ENCODE results near the gene PHF21B.

PHF21B gene

GRCh38 chr22:44891791-44892190 is 118.0 kb downstream of the PHF21B start:
- TF ChIP-seq CTCF (IDR thresholded peaks at IDR 0.05; ENCODE audit: control insufficient read depth, insufficient read depth, low read depth, low read length, missing control alignments): no peak

DNA sequence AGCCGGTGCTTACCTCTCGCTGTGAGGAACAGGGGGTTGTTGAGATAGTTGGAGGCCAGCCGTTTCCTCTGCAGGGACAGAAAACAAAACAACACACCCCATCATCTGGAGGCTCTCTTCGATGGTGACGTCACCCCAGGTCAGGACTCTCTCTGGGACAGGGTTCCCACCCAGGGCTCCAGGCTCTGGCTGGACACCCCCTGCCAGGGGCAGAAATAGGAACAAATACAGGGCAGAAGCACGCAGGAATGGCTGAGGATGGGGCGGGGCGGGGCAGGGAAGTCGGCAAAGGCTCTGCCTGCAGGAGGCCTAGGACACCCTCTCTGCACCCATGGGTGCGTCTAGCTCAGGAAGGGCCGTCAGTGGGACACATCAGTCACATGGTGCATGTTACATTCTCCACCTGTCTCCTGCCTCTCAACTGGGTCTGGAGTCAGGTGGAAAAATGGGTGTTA is 118.5 kb downstream of the PHF21B start:
- H3K4me3 ChIP-seq (ENCODE audit: control insufficient read depth, low read depth, low read length): no peak overlapping the region
- no peak for DNase-seq (ENCODE audit: low read depth)
- TF ChIP-seq CTCF (IDR thresholded peaks at IDR 0.05; ENCODE audit: control insufficient read depth, insufficient read depth, low read depth, low read length, missing control alignments): no peak

More at GRCh38 chr22:44891791-44892190, 118.0 kb downstream of the PHF21B start:
- no peak for DNase-seq (ENCODE audit: low read depth)
- no peak overlapping the region for H3K4me3 ChIP-seq (ENCODE audit: control insufficient read depth, low read depth, low read length)

DNA sequence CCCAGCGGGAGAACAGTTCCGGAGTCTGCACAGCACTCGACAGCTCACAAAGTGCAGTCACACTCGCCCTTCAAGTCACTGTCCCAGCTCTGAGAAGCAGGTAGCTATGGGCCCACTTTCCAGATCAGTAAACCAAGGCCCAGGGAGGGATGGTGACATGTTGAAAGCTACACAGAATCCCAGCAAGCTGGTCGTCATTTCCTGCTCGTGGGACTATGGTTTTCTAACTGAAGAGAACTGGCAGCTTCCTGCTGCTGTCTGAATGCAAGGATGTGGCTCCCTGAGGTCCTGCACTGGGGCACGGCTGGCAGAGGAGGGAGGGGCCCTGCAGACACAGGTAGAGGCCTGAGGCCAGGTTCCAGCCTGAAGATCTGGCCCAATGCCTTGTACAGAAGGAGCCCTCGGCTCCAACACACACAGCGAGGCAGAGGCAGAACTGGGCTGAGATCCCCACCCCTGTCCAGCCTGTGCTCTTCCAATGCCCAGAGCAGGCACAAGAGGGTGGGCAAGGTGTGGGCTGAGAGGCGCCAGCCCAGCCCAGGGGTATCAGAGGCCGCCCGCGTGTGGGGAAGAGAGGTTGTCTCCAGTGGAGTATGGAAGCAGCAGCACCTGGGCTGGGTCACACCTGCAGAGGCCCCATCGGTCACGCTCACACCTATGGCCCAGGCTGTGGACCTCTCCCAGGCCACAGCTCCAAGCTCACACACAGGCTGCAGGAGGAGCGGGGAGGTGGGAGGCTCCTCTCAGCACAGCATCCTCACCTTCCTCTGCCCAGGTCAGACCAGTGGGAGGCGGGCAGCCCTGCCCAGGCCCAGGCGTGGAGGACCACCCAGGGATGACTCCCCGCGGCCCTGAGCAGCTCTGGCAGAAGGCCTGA is 119.2 kb downstream of the PHF21B start:
- no peak for DNase-seq (ENCODE audit: low read depth)
- no peak for TF ChIP-seq CTCF (IDR thresholded peaks at IDR 0.05; ENCODE audit: control insufficient read depth, insufficient read depth, low read depth, low read length, missing control alignments)
- H3K4me3 ChIP-seq (ENCODE audit: control insufficient read depth, low read depth, low read length): no peak overlapping the region

GRCh38 chr22:44889255-44889878 is 120.4 kb downstream of the PHF21B start:
- no peak for DNase-seq (ENCODE audit: low read depth)
- H3K4me3 ChIP-seq (ENCODE audit: control insufficient read depth, low read depth, low read length): no peak overlapping the region
- TF ChIP-seq CTCF (IDR thresholded peaks at IDR 0.05; ENCODE audit: control insufficient read depth, insufficient read depth, low read depth, low read length, missing control alignments): peak; percentile 8

DNA sequence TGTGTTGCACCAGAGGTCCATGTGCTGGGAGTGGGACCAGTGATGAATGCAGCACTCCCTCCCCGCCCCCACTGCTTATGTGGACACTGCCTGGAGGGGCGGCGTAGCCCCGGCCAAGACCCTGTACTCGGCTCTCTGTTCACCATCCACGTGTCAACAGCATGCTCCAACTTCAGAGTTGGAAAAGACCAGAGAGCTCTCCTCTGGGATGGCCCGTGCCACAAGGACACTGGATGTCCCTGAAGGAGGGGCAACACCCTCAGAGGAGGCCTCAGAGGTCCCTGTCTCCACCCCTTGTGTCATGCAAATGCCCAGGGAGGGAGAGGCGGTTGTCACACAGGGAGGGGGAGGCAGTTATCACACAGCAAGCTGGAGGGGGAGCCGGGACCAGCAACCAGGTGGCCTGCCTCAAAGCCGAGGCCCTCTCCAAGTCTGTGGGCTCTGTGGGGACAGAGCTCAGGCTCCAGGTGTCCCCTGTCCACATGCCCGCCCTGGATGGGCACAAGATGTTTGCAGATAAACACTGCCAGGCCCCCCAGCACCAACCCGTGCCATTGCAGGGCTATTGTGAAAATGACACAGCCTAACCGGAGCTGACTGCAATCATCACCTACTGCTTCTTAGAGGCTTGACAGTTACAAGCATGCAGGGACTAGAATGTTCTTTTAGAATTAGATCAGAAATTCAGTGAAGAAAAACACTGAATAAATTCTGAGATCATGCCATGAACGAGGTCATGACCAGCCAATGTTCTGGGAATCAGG is 121.1 kb downstream of the PHF21B start:
- H3K4me3 ChIP-seq (ENCODE audit: control insufficient read depth, low read depth, low read length): no peak overlapping the region
- TF ChIP-seq CTCF (IDR thresholded peaks at IDR 0.05; ENCODE audit: control insufficient read depth, insufficient read depth, low read depth, low read length, missing control alignments): no peak

GRCh38 chr22:44887941-44888366 is 121.9 kb downstream of the PHF21B start:
- no peak overlapping the region for H3K4me3 ChIP-seq (ENCODE audit: control insufficient read depth, low read depth, low read length)
- TF ChIP-seq CTCF (IDR thresholded peaks at IDR 0.05; ENCODE audit: control insufficient read depth, insufficient read depth, low read depth, low read length, missing control alignments): no peak
- no peak for DNase-seq (ENCODE audit: low read depth)

More for the DNA sequence above, 121.1 kb downstream of the PHF21B start:
- no peak for DNase-seq (ENCODE audit: low read depth)
